Measurements from ENCODE around the gene RSPH4A.

GRCh38 chr6:116605935-116606334 is 10.3 kb upstream of the RSPH4A start:
- TF ChIP-seq CTCF (IDR thresholded peaks at IDR 0.05; ENCODE audit: low read depth, low read length) (no peak), POLR2A (IDR thresholded peaks at IDR 0.05; ENCODE audit: extremely low read depth, insufficient read length) (no peak), MYC (IDR thresholded peaks at IDR 0.05; ENCODE audit: low read depth, low read length) (no peak), MAX (IDR thresholded peaks at IDR 0.05; ENCODE audit: low read depth, low read length) (no peak)
